Neural crest cell (in vitro differentiated cells): ENCODE measurements around the gene GRAMD1A. TPM values are rescaled to one million over a fixed set of nuclear protein-coding genes. Genes with fewer than 3 reads are reported as not detected.

Experiments used
- DNase-seq: peaks from one replicate; pipeline ENCODE4 v3.0.0; 2021; ENCODE audit warnings: low read depth, mixed read lengths, low spot score
- H3K27ac Mint-ChIP-seq: one replicate; pipeline ENCODE4 v1.8.0; 2021; ENCODE audit warnings: mild to moderate bottlenecking, mixed read lengths; ENCODE audit not compliant: unreplicated experiment
- H3K27me3 Mint-ChIP-seq: 2 replicates; pipeline ENCODE4 v1.8.0; 2021; ENCODE audit warnings: low read depth, mild to moderate bottlenecking, mixed read lengths
- H3K36me3 Mint-ChIP-seq: 2 replicates; pipeline ENCODE4 v1.8.0; 2021; ENCODE audit warnings: low read depth, mild to moderate bottlenecking, mixed read lengths
- H3K4me1 Mint-ChIP-seq: 2 replicates; pipeline ENCODE4 v1.8.0; 2021; ENCODE audit warnings: mixed read lengths
- H3K4me3 Mint-ChIP-seq: one replicate; pipeline ENCODE4 v1.8.0; 2021; ENCODE audit warnings: mild to moderate bottlenecking, mixed read lengths
- H3K9me3 Mint-ChIP-seq: 2 replicates; pipeline ENCODE4 v1.8.0; 2021; ENCODE audit warnings: mixed read lengths
- total RNA-seq: library from RNA; stranded (reverse); gene quantifications from 2 replicates; pipeline ENCODE4 v1.2.1, GENCODE V29; 2021
- TF ChIP-seq, protein P1 (sequence below): fragments of 200-600 bp; sonication (generic); conservative IDR thresholded peaks from 2 replicates; pipeline ENCODE4 v1.5.0; 2021; ENCODE audit warnings: antibody characterized with exemption, mild to moderate bottlenecking

Gene GRAMD1A
- total RNA-seq, 1 donor from 2014 or later, result 103 TPM

DNA sequence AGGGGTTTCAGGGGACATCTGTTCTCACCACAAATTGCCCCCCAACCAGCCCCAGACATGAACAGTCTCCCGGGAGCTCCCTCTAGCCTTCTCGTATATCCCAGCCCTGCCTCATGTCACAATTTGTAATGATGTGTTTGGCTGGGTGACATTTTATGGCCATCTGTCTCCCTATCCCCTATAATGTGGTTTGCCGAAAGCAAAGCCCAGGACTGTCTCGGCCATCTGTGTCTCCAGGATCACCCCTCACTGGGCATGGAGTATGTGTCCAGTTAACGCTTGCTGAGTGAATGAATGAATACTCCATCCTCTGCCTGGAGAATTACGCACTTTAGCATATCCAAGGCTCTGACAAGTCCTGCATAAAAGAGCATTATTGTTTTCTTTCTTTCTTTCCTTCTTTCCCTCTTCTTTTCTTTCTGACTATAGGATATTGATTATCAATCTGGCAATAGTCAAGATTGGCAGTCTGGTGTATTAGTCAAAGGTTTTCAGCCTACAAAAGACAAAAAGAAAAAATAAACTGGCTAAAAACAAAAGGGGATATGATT lies 56.5 kb downstream of the GRAMD1A start:
- H3K27ac Mint-ChIP-seq, result no peak overlapping the region
- no peaks in the 10 kb centered on the region for H3K9me3 Mint-ChIP-seq
- TF ChIP-seq, protein P1, sequence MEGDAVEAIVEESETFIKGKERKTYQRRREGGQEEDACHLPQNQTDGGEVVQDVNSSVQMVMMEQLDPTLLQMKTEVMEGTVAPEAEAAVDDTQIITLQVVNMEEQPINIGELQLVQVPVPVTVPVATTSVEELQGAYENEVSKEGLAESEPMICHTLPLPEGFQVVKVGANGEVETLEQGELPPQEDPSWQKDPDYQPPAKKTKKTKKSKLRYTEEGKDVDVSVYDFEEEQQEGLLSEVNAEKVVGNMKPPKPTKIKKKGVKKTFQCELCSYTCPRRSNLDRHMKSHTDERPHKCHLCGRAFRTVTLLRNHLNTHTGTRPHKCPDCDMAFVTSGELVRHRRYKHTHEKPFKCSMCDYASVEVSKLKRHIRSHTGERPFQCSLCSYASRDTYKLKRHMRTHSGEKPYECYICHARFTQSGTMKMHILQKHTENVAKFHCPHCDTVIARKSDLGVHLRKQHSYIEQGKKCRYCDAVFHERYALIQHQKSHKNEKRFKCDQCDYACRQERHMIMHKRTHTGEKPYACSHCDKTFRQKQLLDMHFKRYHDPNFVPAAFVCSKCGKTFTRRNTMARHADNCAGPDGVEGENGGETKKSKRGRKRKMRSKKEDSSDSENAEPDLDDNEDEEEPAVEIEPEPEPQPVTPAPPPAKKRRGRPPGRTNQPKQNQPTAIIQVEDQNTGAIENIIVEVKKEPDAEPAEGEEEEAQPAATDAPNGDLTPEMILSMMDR, result no peak
- no peaks in the 10 kb centered on the region for H3K36me3 Mint-ChIP-seq
- no peak overlapping the region for H3K4me3 Mint-ChIP-seq
- H3K4me1 Mint-ChIP-seq, result no peaks in the 10 kb centered on the region
- peaks cover 19% of the 10 kb centered on the region for H3K27me3 Mint-ChIP-seq
- DNase-seq, result no peak

DNA sequence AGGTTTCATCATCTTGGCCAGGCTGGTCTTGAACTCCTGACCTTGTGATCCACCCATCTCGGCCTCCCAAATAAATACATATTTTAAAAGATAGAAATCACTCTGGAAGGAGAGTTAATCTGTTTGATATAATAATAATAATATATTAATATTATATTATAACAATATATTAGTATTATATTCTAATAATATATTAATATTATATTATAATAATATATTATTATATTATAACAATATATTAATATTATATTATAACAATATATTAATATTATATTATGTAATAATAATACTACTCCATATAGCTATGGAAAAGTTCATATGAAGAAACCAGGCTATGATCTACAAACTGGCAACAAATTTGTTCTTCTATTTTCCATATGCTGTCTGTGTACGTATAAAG lies 58.2 kb downstream of the GRAMD1A start:
- DNase-seq, result no peak
- Mint-ChIP-seq H3K27me3 (peaks cover 21% of the 10 kb centered on the region), H3K9me3 (no peaks in the 10 kb centered on the region), H3K36me3 (no peaks in the 10 kb centered on the region), H3K4me3 (no peak overlapping the region), H3K27ac (no peak overlapping the region), H3K4me1 (no peaks in the 10 kb centered on the region)
- TF ChIP-seq, protein P1, result no peak

DNA sequence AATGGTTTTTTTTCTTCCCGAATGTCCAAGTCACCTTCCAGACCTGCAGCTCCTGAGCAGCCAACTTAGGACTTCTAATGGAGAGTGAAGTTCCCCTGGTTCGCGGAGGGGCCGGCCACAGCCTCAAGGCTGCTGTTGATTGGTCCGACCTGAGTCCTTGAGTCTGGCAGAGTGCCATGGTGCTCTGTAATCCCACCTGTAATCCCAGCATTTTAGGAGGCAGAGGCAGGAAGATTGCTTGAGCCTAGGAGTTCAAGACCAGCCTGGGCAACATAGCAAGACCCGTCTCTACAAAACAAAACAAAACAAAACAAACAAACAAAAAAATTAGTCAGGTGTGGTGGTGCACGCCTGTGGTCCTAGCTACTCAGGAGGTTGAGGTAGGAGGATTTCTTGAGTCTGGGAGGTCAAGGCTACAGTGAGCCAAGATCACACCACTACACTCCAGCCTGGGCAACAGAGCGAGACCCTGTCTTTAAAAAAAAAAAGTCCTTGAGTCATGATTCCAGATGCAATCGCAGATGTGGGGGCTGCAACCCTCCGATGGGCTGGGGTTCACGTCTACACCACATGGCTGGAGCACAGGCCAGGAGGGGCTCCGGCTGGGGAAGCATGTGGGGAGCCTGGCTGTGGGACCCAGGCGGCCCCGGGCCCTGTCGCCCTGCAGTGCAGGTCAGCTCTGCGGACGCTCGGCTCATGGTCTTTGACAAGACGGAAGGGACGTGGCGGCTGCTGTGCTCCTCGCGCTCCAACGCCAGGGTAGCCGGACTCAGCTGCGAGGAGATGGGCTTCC lies 59.1 kb downstream of the GRAMD1A start:
- no peak for DNase-seq
- Mint-ChIP-seq H3K4me1 (no peaks in the 10 kb centered on the region), H3K4me3 (no peak overlapping the region), H3K36me3 (no peaks in the 10 kb centered on the region), H3K27me3 (peaks cover 26% of the 10 kb centered on the region), H3K27ac (no peak overlapping the region), H3K9me3 (no peaks in the 10 kb centered on the region)
- TF ChIP-seq, protein P1, result no peak

DNA sequence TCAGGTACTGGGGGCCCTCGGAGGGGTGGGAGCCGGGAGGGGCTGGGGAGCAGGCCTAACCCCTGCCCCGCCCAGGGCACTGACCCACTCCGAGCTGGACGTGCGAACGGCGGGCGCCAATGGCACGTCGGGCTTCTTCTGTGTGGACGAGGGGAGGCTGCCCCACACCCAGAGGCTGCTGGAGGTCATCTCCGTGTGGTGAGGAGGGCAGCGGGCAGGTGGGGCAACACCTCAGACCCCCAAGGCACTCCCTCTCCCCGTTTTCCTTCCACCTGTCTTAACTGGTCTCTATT lies 59.6 kb downstream of the GRAMD1A start:
- peaks cover 26% of the 10 kb centered on the region for H3K27me3 Mint-ChIP-seq
- no peaks in the 10 kb centered on the region for H3K36me3 Mint-ChIP-seq
- H3K4me3 Mint-ChIP-seq, result no peak overlapping the region
- TF ChIP-seq, protein P1, result no peak
- no peak overlapping the region for H3K27ac Mint-ChIP-seq
- no peak for DNase-seq
- H3K9me3 Mint-ChIP-seq, result no peaks in the 10 kb centered on the region
- no peaks in the 10 kb centered on the region for H3K4me1 Mint-ChIP-seq

DNA sequence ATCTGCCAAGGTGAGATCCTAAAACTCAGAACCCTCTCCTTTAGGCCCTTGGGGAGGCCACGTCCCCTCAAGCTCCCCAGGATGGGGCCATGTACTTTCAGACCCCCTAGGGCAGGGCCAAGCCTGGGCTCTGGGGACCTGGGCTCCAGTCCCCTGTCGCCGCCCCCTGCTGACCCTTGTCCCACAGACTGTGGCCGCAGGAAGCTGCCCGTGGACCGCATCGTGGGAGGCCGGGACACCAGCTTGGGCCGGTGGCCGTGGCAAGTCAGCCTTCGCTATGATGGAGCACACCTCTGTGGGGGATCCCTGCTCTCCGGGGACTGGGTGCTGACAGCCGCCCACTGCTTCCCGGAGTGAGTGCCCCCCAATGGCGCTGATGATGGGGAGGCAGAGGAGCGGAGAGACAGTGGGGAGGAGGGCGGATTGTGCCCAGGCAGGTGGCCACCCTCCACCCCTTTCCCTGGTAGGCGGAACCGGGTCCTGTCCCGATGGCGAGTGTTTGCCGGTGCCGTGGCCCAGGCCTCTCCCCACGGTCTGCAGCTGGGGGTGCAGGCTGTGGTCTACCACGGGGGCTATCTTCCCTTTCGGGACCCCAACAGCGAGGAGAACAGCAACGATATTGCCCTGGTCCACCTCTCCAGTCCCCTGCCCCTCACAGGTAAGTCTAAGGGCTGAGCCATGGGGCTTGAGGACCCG lies 60.2 kb downstream of the GRAMD1A start:
- H3K4me1 Mint-ChIP-seq, result no peaks in the 10 kb centered on the region
- no peaks in the 10 kb centered on the region for H3K9me3 Mint-ChIP-seq
- H3K36me3 Mint-ChIP-seq, result no peaks in the 10 kb centered on the region
- no peak overlapping the region for H3K4me3 Mint-ChIP-seq
- DNase-seq, result no peak
- H3K27ac Mint-ChIP-seq, result no peak overlapping the region
- TF ChIP-seq, protein P1, result no peak
- peaks cover 24% of the 10 kb centered on the region for H3K27me3 Mint-ChIP-seq
